Right forelimb (tissue), 1 donor: ENCODE data around the gene TVP23C.

Experiments
- DNase-seq: peaks from one replicate; pipeline ENCODE4 v3.0.0-alpha.2; 2018

TVP23C gene

DNA sequence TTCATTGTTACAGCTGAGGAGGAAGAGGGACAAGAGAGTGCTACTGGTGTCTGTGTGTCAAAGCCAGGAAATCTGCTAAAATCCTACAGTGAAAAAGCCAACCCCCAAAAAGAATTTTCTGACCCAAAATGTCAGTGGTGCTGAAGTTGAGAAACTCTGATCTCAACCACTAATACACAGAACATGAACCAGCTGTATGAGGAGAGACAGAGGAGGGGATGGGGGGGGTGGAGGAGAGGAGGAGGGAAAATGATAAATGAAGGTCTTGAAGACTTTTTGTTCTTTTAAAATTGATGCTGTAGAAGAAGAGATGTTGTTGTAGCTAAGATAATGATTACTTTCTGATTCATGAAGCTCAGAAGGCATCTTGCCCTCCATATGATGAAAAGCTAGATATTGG is 68.5 kb downstream of the TVP23C start:
- DNase-seq = no peak

DNA sequence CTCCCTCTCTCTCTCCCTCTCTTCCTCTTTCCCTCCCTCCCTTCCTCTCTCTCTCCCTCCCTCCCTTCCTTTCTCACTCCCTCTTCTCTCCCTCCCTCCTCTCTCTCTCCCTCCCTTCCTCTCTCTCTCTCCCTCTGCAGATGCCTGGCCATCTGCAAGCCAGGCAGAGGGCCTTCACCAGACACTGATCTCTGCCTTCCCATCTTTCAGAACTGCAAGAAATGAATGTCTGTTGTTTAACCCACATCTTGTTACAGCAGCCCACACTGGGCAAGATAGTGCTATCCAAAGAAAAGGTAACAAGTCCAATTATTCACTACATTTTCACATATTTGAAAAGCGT is 69.6 kb downstream of the TVP23C start:
- DNase-seq = no peak

DNA sequence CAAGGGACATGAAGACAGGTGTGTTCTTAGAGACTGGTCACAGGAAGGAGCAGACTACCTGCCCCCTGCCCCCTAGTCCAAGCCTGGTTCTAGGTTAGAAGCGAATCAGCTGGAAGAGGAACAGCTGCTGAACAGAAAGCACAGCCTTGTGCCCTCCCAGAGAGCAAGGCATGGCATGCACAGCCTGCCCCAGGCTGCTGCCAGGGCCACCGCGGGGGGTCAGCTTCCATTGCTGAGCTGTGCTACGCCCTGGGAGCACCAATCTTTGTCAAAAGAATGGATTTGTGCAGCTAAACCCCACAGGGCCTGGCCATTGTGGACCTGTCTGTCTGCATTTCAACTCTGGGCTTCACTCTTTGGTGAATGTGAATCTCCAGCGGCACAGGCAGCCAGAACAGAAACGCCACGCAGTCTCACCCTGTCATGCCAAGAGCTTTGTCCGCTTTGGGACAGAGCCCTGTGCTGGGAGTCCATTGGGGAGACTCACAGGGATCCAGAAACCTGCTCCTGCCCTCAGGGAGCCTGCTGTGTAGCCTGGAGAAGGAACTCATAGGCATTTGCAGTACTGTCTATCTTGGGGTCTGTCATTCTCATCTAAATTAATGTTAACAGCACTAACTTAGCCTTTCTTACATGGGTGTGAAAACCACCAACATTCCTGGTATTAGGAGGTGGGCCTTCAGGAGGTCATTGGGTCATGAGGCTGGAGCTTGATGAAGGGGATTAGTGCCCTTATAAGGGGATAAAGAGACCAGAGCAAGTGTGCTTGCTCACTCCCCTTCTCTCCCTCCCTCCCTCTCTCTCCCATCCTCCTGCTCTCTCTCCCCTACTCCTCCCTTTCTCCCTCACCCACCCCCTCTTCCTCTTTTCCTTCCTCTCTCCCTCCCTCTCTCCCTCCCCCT is 70.2 kb downstream of the TVP23C start:
- no peak for DNase-seq

DNA sequence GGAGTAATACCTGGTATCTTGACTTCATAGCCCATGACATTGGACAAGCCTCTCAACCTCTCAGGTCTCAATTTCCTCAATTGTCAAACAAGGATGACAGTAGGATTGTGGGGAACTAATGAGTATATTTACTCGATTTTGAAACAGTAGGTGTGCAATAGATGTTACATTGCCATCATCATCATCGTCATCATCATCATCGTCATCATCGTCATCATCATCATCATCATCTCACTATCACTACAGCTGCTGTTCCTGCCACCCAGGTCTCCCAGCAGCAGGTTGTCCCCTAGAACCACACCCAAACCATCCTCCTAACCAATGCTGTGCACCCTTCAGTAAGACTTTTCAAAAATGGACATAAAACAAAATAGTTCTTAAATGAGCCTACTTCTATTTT is 71.1 kb downstream of the TVP23C start:
- DNase-seq = no peak

- DNase-seq = peak; percentile 63
Measured at GRCh38 chr17:15490634-15491261, 72.5 kb downstream of the TVP23C start.

DNA sequence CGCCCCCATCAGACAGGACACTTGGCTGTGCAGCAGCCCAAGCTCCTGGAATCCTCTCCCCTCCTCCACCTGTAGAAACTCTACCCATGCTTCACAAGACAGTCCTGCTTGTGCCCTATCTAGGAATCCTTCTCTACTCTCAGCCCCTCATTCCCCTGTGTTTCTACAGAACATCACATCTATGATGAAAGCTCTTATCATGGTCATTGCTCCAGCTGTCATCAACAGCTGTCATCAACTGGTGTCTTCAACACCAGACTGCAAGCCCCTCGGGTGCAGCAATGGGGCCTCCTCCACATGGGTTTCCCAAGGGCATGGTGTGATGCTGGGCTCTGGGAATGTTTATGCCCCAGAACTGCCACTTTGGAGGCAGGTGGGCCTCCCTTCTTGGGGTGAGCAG is 74.7 kb downstream of the TVP23C start:
- no peak for DNase-seq

- no peak for DNase-seq
Measured at GRCh38 chr17:15485045-15485444, 78.2 kb downstream of the TVP23C start.

DNA sequence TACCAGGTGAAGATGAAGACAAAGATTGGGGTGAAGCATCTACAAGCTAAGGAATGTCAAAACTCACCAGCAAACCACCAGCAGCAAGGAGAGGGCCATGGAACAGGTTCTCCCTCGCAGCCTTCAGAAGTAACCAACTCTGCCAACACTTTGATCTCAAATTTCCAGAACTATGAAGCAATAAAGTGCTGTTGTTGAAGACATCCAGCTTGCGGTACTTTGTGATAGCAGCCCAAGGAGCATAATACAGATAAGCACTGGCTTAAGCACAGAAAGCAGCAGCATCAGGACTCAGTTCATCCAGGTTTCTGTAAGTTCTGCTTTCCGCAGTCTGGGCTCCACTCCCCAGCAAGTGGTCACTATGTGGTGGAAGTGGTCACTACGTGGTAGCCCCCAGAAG is 79.9 kb downstream of the TVP23C start:
- DNase-seq = no peak

DNA sequence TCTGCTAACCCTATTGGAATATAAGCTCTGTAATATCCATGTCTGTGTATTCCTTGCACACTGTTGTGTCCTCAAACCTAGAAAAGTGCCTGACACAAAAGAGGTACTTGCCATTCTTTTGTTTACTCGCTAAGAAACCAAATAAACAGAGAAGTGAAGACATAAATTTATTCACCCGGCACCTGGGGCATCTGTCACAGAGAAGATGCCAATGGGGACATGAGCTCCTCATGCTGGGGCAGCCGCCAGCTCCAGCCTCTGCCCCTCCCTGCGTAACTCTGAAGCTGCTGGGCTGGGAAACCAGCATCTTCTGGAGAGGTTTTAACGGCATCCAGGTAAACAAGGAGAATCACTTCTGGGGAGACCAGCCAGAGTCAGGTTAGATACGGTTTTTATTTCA is 80.8 kb downstream of the TVP23C start:
- DNase-seq = no peak

- no peak for DNase-seq
Measured at GRCh38 chr17:15481481-15481880, 81.8 kb downstream of the TVP23C start.

DNA sequence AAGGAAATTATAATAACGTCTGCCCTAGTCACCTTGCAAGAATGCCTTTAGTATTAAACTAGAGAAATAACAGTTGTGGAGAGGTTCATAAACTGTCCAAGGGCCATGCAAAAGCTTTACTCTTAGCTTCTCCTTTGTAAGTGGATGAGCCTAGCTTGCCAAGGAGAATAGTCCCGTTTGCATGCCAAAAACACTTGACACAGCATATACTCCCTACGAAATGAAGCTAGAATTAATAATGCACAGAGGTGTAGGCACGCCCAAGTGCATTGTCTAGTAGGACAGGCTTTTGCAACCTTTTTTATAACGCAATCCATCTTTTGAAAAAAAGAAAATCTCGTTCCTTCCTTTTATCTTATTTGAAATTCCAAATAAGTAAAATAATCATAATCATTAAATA is 83.1 kb downstream of the TVP23C start:
- DNase-seq = no peak

GRCh38 chr17:15479703-15480102 is 83.6 kb downstream of the TVP23C start:
- DNase-seq = no peak

GRCh38 chr17:15478845-15479244 is 84.4 kb downstream of the TVP23C start:
- DNase-seq = no peak

DNA sequence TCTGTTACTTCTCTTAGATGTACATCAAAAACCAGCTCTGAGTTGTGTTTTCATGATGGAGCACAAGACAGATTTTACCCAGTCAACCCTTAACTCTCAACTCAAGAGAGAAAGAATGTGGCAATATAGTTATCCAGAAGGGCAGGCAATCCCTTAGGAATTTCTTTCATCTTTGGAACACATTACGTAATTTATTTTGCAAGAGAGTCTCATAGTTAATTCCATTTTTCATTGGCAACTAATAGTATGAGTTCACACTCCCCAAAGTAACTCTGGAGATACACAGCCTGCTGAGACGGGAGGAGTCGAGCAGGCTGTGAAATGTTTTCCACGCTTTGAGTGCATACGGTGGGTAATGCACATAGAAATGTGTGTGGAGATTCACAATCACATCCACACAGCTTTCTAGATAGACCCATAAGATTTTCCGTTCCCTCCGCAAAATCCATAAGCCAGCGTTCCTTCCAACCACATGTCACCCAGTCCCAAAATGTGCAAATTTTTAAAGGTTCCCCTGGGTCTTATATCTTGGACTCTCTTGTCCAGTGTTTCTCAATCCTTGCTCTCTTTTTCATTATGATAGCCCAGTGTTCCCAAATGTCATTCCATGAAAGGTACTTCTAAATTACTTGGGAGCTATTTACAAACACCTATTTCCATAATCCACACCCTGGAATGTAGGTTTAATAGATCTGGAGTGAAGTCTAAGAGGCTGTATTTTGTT is 87.5 kb downstream of the TVP23C start:
- no peak for DNase-seq

DNA sequence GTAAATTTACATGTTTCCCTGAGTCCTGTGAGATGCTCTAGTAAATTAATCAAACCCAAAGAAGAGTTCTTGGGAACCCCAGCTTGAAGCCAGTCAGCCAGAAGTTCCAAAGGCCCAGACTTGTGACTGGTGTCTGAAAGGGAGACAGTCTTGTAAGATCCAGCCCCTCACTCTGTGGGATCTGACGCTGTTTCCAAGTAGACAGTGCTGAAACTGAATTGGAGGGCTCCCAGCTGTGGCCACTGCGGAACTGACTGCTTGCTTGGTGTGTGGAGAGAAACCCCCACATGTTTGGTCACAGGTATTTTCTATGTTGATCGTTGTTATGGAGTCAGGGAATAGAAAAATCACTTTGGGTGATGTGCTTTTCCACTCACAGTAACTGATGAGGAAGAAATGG is 90.4 kb downstream of the TVP23C start:
- DNase-seq = no peak

DNA sequence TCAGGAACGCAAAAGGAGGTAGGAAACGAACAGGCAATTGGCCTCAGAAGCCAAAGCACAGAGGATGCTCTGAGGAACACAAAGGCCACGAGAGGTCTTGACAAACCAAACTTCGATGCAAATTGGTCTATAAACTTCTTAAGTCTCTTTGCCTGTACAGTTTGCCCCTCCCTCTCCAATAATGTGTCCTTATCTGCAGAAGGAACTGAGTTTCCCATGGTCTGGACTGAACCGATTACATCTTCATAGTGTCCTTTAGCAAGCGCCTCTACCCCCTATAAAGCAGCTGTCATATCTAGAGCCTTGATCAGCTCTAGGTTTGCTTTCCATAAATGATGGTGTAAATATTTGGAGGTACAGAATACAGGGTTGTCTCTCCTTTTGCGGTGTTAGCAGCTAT is 92.7 kb downstream of the TVP23C start:
- no peak for DNase-seq

DNA sequence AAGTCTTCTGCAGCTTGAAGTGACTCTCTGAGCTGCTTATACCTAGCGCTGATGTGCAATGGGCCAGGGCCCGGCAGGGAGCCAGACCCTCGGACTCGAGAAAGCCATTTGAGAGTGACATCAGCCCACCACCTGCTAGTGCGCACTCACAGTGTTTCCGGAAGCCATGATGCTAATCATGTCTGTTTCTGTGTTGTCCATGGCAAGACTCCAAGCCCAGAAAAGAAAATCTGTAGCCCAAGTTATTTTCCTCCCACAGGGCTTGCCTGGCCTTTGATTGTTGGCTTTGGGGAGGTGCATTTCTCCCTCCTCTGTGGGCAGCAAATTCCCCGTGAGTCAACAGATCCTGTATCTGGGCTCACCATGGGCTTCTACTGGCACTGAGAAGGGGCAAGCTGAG is 94.0 kb downstream of the TVP23C start:
- no peak for DNase-seq

- no peak for DNase-seq
Measured at GRCh38 chr17:15468126-15468525, 95.2 kb downstream of the TVP23C start.

DNA sequence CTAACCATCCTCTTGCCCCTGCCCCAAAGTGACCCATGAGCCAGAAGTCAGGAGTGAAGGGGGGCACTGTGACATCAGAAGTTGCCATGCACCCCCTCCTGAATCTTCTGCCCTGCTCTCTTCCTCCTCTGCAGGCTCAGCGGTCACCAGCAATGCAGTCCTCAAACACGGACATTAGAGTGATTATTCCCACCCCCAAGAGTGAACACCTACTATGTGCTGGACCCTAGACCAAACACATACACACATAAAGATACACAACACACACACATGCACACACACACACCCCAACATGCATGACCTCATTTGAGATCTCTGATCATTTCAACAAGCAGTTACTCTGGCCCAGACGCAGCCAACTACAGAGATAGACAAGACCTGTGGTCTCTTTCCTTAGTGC is 95.7 kb downstream of the TVP23C start, which contains the start of gene CDRT4:
Gene CDRT4, minus strand, starts transcription at position 30 of the 400 bp plus-strand sequence. CDS start 27,383 bp downstream, outside the sequence.
- no peak for DNase-seq

DNA sequence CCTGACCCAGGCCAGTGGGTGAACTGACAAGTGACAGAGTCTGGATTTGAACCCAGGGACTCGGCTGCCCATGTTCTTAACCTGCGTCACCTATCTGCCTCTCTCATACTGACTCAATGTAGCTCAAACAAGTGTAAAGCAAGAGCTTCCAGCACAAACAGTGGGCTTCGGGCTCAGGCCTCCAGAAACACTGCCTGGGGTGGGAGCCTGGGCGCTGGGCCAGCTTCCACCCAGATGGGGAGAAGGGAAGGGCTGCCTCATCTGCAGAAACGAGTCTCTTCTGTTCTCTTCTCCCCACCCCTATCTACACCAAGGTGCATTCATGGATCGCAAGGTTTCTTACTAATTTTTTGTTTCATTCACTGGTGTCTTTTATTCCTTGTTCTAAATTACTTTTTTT is 97.2 kb downstream of the TVP23C start:
- DNase-seq = no peak

DNA sequence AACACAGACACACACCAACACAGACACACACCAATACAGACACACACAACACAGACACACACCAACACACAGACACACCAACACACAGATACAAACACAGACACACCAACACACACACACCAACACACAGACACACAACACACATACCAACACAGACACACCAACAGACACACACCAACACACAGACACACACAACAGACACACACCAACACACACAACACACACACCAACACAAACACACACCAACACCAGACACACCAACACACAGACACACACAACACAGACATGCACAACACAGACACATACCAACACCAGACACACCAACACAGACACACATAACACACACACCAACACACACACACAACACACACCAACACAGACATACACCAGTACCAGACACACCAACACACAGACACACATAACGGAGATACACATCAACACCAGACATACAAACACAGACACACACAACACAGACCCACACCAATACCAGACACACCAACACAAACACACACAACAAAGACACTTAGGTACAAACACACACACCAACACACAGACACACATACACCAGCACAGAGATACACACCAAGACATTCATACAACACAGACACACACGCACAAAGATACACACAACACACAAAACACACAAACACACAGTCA is 98.1 kb downstream of the TVP23C start:
- DNase-seq = no peak

DNA sequence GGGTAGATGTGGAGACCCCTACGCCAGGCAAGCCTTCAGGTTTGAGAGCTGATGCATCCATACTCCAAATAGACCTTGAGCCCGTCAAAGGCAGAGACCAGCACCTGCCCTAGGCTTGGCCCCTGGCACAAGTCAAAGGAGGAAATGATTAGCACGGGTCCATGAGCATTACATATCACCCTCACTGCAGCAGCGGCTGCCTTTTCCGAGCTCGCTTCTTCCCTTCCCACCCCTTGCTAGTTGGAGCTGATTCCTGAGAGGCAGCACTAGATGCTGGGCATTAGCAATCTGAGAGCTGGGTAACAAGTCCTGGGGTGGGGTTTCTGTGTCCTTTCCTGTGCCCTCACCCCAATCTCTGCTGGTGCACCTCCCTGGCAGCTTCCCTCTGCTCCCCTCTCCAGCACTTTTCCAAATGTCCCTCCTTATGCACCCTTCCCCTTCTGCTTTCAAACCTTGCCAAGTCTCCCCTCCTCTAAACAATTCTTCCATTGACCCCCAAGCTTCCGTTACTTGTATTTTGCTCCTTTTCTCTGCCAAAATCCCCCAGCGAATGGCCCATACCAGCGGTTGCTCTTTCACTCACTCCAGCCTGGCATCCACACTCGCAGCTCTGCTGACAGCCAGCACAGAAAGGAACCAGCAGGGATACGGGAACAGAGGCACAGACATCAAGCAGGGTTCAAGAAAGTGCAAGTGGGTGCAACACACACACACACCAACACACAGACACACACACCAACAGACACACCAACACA is 98.9 kb downstream of the TVP23C start:
- no peak for DNase-seq
